HUES48 (cell line): ENCODE data around the gene KCNK10.

Experiments
- H3K27ac ChIP-seq: one replicate; pipeline ENCODE4 v1.7.0; 2013; ENCODE audit warnings: low read depth, low read length, inconsistent platforms
- H3K27me3 ChIP-seq: 2 replicates; pipeline ENCODE4 v1.6.1; 2013; ENCODE audit warnings: mild to moderate bottlenecking, low read length; ENCODE audit not compliant: control insufficient read depth, insufficient read depth
- H3K36me3 ChIP-seq: 2 replicates; pipeline ENCODE4 v1.6.1; 2013; ENCODE audit warnings: low read length; ENCODE audit not compliant: control insufficient read depth, insufficient read depth
- H3K4me1 ChIP-seq: 2 replicates; pipeline ENCODE4 v1.6.1; 2013; ENCODE audit warnings: mild to moderate bottlenecking, low read length; ENCODE audit not compliant: control insufficient read depth, insufficient read depth
- H3K4me3 ChIP-seq: 2 replicates; pipeline ENCODE4 v1.5.1; 2013; ENCODE audit warnings: mild to moderate bottlenecking, low read depth, low read length
- H3K9ac ChIP-seq: 2 replicates; pipeline ENCODE4 v1.6.1; 2013; ENCODE audit warnings: mild to moderate bottlenecking, low read depth, low read length, moderate library complexity
- H3K9me3 ChIP-seq: 2 replicates; pipeline ENCODE4 v1.6.1; 2013; ENCODE audit warnings: low read length; ENCODE audit not compliant: control insufficient read depth, insufficient read depth

Gene KCNK10

GRCh38 chr14:88143810-88144209 lies 179.3 kb downstream of the KCNK10 start:
- H3K4me3 ChIP-seq, result no peak overlapping the region
- H3K9ac ChIP-seq, result no peak overlapping the region
- H3K27ac ChIP-seq, result no peak overlapping the region
- no peaks in the 10 kb centered on the region for H3K27me3 ChIP-seq
- H3K4me1 ChIP-seq, result no peaks in the 10 kb centered on the region
- H3K9me3 ChIP-seq, result no peaks in the 10 kb centered on the region
- no peaks in the 10 kb centered on the region for H3K36me3 ChIP-seq

GRCh38 chr14:88142997-88143396 lies 180.1 kb downstream of the KCNK10 start:
- Histone ChIP-seq H3K27ac (no peak overlapping the region), H3K36me3 (no peaks in the 10 kb centered on the region), H3K4me1 (no peaks in the 10 kb centered on the region), H3K4me3 (no peak overlapping the region), H3K27me3 (no peaks in the 10 kb centered on the region), H3K9me3 (no peaks in the 10 kb centered on the region), H3K9ac (no peak overlapping the region)

GRCh38 chr14:88140874-88141273 lies 182.2 kb downstream of the KCNK10 start:
- H3K36me3 ChIP-seq, result no peaks in the 10 kb centered on the region
- H3K9ac ChIP-seq, result no peak overlapping the region
- no peaks in the 10 kb centered on the region for H3K9me3 ChIP-seq
- no peak overlapping the region for H3K4me3 ChIP-seq
- no peak overlapping the region for H3K27ac ChIP-seq
- no peaks in the 10 kb centered on the region for H3K4me1 ChIP-seq
- H3K27me3 ChIP-seq, result no peaks in the 10 kb centered on the region

GRCh38 chr14:88137327-88137726 lies 185.7 kb downstream of the KCNK10 start:
- H3K9ac ChIP-seq, result no peak overlapping the region

More at GRCh38 chr14:88137327-88137726, 185.7 kb downstream of the KCNK10 start:
- Histone ChIP-seq H3K36me3 (no peaks in the 10 kb centered on the region), H3K27ac (no peak overlapping the region), H3K4me1 (no peaks in the 10 kb centered on the region), H3K4me3 (no peak overlapping the region), H3K27me3 (no peaks in the 10 kb centered on the region), H3K9me3 (no peaks in the 10 kb centered on the region)
